Measurements from ENCODE around the gene ATP9B. TPM values are rescaled to one million over a fixed set of nuclear protein-coding genes. Genes with fewer than 3 reads are reported as not detected.

Gene ATP9B
- total RNA-seq, 1 experiment from 2014 or later: 17.8 TPM

DNA sequence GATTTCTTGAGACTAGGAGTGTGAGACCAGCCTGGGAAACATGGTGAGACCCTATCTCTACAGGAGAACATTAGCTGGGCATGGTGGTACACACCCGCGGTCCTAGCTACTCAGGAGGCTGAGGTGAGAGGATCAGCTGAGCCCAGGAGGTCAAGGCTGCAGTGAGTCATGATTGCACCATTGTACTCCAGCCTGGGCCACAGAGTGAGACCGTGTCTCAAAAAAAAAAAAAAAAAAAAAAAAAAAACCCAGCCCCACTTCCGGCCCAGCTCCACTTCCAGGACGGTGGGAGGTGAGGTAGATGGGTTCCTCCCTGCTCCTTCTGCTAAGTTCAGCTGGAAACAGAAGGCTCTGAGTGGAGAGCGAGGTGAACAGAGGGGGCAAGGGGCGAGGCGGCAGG lies 285.2 kb downstream of the ATP9B start (continued):
- TF ChIP-seq CTCF (IDR thresholded peaks at IDR 0.05 in 2 of 3, conservative IDR thresholded peaks at IDR 0.05 in 1 of 3; ENCODE audit: borderline replicate concordance in 1 of 3, insufficient read depth in 1 of 3, low read depth in 2 of 3, low read length in 2 of 3): no peak
- TF ChIP-seq POLR2AphosphoS5 (IDR thresholded peaks at IDR 0.05; ENCODE audit: low read depth, low read length): no peak

DNA sequence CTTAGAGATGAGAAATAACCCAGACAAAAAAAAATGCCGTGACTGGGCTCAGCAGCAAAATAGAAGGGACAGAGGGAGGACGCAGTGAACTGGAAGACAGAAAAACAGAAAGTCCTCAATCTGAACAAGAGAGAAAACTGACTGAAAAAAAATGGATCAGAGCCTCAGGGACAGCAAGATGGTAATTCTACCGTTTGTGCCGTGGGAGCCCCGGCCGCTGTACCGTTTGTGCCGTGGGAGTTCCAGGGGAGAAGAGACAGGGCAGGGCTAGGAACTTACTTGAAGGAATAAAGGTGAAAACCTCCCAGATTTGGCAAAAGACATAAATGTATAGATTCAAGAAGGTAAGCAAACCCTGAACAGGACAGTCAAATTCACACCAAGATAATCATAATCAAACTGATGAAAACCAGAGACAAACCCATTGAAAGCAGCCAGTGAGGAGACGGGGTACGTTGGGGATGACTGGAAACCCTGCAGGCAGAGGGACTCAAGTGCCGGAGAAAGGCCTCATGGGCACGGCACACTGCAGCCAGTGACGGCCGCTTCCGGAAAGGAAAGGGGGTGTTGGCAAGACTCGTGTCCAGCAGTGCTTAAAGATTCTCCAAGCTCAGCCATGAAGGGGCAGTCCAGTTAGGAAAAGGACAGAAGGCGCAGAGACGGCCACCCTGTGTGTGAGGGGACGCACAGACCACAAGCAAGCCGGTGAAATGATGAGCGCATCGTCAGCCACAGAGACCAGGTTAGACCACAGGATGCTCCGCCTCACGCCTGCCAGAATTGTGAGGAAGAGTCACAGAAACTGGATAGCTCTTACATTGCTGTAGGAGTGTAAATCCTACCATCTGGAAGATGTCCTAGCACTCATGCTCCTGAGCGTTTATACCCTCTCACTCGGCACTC lies 286.5 kb downstream of the ATP9B start:
- no peak for DNase-seq (ENCODE audit: low read depth, low spot score)
- intact Hi-C loops (cut with micrococcal nuclease): no loop called here
- peaks cover 2 to 4% of the 10 kb centered on the region in 2 experiments; a peak in 1 of 4 replicates for H3K36me3 ChIP-seq (ENCODE audit: control insufficient read depth in 1 of 2, insufficient read depth in 2 of 2, low read length in 2 of 2)
- H3K79me2 ChIP-seq (ENCODE audit: insufficient read depth, low read length): no peaks in the 10 kb centered on the region
- H3K27ac ChIP-seq (ENCODE audit: low read depth, low read length): no peak overlapping the region
- RAD21 ChIA-PET (ENCODE audit: low non-redundant PET in 1 of 2, low total read pairs in 2 of 2, uncharacterized antibody in 2 of 2, unreplicated experiment in 2 of 2): no interaction called here
- peaks cover 0 to 7% of the 10 kb centered on the region in 2 experiments; a peak in 1 of 4 replicates for H3K4me1 ChIP-seq (ENCODE audit: control insufficient read depth in 1 of 2, insufficient read depth in 2 of 2, low read length in 2 of 2)
- H3K27me3 ChIP-seq (ENCODE audit: insufficient read depth, low read length): no peaks in the 10 kb centered on the region
- no peak overlapping the region for H3K4me3 ChIP-seq (replicated peaks in 1 of 2; ENCODE audit: low read depth in 1 of 2, low read length in 2 of 2)
- no peaks in the 10 kb centered on the region for H3K9me3 ChIP-seq (ENCODE audit: control insufficient read depth in 1 of 2, insufficient read depth in 1 of 2, low read depth in 1 of 2, low read length in 2 of 2)
- POLR2A ChIA-PET: no interaction called here
- no peaks in the 10 kb centered on the region for H4K20me1 ChIP-seq (ENCODE audit: insufficient read depth)
- CTCF ChIA-PET: no interaction called here
- no peak overlapping the region for H3K9ac ChIP-seq (ENCODE audit: low read length)
- H3K9me2 ChIP-seq (ENCODE audit: insufficient read depth): no peaks in the 10 kb centered on the region
- ATAC-seq: no peak
- no peak overlapping the region for H2AFZ ChIP-seq (ENCODE audit: low read depth, low read length, poor library complexity, severe bottlenecking)
- no peak overlapping the region for H3K4me2 ChIP-seq (ENCODE audit: low read length)
- TF ChIP-seq SIN3A (IDR thresholded peaks at IDR 0.05; ENCODE audit: low read depth) (no peak), ZBTB33 (IDR thresholded peaks at IDR 0.05; ENCODE audit: extremely low read depth, insufficient replicate concordance, low read length) (no peak), FOSL1 (IDR thresholded peaks at IDR 0.05; ENCODE audit: low read depth) (no peak), JUND (IDR thresholded peaks at IDR 0.05) (no peak), CEBPB (IDR thresholded peaks at IDR 0.05; ENCODE audit: low read depth) (no peak), ELF1 (IDR thresholded peaks at IDR 0.05; ENCODE audit: borderline replicate concordance, low read depth) (no peak), SP1 (IDR thresholded peaks at IDR 0.05; ENCODE audit: low read depth) (no peak), EGR1 (IDR thresholded peaks at IDR 0.05; ENCODE audit: low read depth) (no peak)
- BruUV-seq (replicated peaks): no TSS peak

Measured in HCT116 (cell line).